Posterior vena cava (tissue), 2 donors: ENCODE results near the gene PSMG3. TPM values are rescaled to one million over a fixed set of nuclear protein-coding genes. Genes with fewer than 3 reads are reported as not detected.

ENCODE experiments used
- DNase-seq: peaks from one replicate; pipeline ENCODE4 v3.0.0-alpha.2; 2020; ENCODE audit warnings: low spot score
- intact Hi-C, 2 donors: fragments of 100-400 bp; cut with DNase I; formaldehyde crosslinking; loops; one replicate each; pipeline versions ENCODE4 v1.14.1 to v1.14.2; 2022 to 2023
- total RNA-seq, 2 donors: library from RNA; stranded (reverse); fragmentation: NEBNext Ultra II Directional; extraction: Animal tissue kit (Norgen Biotek cat#: 25700); gene quantifications; one replicate each; pipeline ENCODE4 v1.2.1, GENCODE V29; 2021
- donor health status: DM: yes; HTN: yes; CAD: no.
- donor health status: DM: yes; HTN: yes; CAD: no.

The PSMG3 gene
- total RNA-seq, 2 donors from 2014 or later, result 13.9 to 19.0 TPM

DNA sequence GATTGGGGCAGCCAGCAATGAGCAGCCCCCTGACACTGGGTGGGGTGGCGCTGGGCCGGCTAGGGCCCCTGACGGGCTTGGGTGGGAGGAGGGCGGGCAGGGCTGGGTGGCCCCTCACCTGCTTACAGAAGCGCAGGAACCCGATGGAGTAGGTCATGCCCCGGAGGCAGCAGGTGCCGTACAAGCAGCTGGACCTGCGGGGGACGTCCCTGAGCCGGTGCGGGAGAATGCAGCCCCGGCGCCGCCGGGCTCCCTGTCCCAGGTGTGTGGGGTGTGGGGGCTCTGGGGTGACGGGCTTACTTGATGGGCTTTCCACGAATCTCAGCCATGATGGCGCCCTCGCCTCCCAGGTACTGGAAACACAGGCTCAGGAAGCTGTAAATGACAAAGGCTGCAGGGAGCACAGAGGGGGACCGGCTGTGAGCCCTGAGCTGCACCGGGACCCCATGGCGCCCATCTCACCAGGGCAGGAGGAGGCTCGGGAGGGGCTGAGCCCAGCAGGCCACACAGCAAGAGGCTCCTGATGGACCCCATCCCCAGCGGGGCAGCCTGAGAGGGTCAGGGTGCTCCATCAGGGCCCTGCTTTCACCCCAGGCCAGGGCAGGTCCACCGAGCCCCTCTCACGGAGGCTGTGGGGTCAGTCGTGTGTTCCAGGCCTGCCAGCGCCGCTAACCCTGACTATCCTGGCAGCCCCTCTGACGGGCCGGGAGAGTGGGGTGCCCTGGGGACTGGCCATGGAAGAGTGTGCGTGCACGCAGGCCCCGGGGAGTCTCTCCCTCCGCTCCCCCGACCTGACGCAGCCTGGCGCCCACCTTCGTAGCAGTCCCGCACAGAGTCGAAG is 19.6 kb downstream of the PSMG3 start:
- intact Hi-C loops, result no loop called here
- no peak for DNase-seq

DNA sequence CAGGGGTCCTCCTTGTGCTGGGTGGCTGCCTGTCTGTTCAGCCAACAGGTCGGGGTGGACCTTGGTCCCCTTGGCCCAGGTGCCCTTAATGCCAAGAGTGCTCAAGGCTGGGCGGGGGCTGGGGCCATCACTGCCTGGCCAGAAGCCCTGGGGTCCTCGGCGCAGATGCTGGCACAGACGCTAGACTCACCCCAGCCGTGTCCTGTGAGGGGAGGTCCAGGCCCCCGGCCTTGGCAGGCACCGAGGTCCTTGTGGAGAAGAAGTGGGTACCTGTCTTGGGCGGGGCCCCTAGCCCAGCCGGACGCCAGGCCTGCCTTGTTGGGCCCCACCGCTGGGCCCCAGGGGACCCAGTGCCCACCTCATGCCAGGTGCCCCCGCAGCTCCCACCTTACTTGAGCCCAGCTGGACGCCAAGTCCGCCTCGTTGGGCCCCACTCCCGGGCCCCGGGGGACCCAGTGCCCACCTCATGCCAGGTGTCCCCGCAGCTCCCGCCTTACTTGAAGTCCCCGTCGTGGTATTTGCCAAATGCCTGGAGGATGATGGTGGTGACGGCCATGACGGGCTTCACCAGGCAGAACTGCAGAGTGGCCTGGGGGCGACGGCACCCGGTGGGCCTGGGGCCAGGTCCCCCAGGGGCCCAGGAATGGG is 20.4 kb downstream of the PSMG3 start:
- intact Hi-C loops, result no loop called here
- no peak for DNase-seq

DNA sequence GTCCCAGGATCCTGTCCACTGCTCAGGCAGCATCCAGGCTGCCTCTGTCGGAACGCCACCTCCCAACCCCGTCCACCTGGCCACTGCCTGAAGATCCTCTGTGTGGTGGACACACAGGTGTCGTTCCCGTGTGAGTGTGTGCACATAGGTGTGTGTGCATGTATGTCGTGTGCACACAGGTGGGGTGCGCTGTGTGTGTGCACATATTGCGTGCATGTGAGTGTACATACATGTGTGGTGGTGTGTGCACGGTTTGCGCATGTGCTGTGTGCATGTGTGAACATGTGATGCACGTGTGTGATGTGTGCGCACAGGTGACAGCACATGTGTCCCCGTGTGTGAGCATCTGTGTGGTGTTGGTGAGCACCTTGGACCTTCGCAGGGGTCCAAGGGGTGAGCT is 20.9 kb downstream of the PSMG3 start:
- DNase-seq, result no peak
- intact Hi-C loops, result no loop called here

GRCh38 chr7:1548438-1548831 is 21.4 kb downstream of the PSMG3 start:
- intact Hi-C loops, result no loop called here
- DNase-seq, result no peak

DNA sequence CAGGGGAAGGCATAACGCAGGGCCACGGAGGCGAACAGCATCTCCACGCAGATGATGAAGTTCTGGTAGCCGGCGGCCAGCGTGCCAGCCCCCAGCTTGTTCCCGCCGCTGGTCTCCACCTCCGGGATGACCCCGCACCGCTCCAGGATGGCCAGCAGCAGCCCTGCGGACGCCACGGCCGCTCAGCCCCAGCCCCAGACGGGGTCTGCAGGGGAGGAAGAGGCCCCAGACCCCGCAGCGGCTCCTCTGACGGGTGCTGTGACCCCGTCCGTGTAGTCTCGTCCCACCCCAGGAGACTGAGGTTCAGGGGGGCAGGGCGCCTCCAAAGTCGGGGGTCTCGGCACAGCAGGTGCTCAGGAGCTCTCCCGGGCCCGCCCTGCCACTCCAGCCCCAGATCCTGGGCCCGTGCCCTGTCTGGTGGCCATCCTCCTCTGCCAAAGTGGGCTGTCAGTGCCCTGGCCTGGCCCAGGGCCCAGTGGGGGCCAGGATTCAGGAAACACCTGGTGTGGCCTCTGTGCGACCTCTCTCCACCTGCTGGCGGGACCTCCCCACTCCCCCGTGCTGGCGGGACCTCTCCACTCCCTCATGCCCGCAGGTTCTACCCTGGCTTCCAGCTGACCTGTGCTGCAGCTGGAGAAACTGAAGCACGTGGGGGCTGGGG is 21.9 kb downstream of the PSMG3 start:
- intact Hi-C loops, result no loop called here
- no peak for DNase-seq

DNA sequence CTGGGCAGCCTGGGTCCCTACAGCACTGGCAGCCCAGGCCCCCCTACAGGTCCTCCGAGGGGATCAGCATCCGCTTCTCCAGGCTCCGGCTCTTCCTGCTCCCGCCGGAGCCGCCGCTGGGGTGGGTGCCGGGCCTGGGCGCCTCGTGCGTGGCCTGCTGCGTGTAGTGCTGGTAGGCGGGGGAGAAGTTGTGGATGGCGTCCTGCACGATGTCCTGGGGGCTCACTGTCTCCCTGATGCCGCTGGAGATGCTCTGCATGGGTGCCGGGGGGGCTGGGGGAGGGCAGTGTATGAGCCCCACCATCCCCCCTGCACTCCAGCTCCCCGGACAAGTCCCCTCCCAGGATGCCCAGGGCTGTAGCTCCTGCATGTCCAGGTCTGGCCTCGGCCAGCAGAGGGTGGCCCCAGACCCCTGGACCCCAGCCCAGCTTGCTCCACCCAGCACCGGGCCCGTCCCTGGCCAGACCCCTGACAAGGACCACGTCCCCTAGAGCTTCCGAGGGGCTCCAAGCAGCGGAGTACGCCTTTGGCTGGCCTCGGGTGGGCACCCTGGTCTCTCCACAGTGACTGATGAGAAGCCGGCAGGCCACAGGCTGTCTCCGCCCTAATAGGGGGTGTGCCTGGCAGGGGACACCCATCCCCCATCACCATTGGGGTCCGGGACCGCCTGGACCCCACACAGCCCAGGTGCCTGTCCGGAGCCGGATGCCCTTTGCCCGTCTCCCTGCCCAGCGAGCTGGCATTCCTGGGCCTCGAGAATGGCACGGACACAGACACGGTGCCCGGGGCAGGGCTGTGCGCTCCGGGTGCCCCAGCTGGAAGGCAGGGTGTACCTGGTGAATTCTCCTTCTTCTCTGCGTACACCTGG is 22.7 kb downstream of the PSMG3 start:
- DNase-seq, result no peak

DNA sequence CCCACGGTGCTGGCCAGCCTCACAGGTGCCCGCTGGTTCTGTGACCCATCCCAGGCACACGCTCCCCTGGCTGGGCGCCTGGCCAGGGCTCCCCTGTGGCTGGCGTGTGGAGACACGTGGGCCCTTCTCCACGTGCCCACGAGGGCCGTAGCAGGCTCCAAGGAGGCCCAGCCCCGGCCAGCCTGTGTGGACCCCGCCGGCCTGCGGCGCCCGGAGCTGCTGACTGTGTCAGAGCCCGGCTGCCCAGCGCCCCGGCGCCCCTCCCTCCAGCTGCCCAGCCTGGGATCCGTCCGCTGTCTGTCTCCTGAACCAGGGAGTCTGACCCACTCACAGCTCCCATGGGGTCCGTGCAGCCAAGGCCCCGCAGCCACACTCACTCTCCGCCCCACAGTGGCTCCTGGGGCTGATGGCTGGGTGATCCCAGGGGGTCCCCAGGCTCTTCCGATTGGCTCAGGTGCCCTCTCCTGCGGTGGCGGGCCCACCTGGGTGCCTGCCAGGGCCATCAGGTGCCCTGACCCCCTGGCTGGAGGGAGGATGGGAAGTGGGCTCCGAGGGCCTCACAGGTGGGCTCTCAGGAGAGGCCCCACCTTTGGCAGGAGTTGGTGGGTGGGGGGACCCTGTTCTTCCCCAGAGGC is 23.4 kb downstream of the PSMG3 start:
- intact Hi-C loops, result no loop called here
- no peak for DNase-seq

More for the DNA sequence above, 22.7 kb downstream of the PSMG3 start:
- intact Hi-C loops, result no loop called here

DNA sequence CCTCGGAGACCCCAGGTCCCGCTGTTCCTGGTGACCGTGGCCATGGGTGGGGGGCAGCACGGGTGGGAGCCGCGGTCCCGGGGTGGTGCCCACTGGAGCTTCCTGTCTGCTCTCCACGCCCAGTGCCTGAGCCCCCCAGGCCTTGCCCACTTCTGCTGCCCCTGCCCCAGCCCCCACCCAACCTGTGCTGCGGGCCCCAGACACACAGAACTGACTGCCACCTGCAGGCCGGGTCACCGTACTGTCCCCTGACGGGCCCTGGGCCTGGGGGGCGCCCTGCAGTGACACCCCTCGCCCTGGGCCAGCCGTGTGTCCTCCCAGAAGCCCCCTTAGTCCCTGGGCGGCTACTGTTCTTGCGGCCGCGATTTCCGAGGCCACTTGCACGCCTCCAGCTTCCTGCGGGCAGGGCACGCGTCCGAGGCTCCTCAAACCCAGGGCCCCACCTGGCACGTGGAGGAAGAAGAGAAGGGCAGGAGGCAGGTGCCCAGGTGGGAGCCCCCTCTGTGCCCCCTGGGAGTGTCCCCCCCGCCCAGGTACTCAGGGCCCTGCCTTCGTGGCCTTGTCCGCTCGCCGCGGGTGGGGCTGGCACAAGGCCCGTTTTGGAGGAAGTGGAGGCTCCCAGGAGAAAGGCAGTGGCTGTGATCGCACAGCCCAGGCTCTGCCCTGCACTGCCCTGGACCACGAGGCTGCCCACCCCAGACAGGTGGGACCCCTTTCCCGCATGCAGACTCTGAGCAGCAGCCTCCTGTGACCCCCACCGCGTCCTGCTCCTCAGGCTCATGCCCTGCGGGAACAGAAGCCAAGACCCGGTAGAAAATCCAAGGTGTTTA is 24.2 kb downstream of the PSMG3 start:
- intact Hi-C loops, result no loop called here
- no peak for DNase-seq

GRCh38 chr7:1544896-1545416 is 24.9 kb downstream of the PSMG3 start:
- DNase-seq, result no peak
- intact Hi-C loops, result no loop called here

GRCh38 chr7:1544178-1544895 is 25.5 kb downstream of the PSMG3 start:
- peak; percentile 82 for DNase-seq
- intact Hi-C loops, result no loop called here

DNA sequence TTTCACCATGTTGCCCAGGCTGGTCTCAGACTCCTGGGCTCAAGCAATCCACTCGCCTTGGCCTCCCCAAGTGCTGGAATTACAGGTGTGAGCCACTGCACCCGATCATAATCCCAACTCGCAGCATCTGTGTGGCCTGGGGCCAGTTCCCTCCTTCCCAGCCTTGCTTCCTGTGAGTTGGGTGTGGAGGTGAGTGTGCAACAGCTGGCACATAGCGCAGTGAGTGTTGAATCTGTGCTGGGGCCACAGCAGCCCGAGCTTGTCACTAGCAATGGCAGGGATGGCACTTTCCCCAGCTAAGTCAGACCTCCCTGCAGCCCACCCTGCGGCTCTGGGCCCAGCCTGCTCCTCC is 26.0 kb downstream of the PSMG3 start:
- DNase-seq, result no peak

GRCh38 chr7:1542841-1543747 is 26.7 kb downstream of the PSMG3 start:
- intact Hi-C loops, result no loop called here
- peak; percentile 78 for DNase-seq

More for the DNA sequence above, 26.0 kb downstream of the PSMG3 start:
- intact Hi-C loops, result no loop called here

DNA sequence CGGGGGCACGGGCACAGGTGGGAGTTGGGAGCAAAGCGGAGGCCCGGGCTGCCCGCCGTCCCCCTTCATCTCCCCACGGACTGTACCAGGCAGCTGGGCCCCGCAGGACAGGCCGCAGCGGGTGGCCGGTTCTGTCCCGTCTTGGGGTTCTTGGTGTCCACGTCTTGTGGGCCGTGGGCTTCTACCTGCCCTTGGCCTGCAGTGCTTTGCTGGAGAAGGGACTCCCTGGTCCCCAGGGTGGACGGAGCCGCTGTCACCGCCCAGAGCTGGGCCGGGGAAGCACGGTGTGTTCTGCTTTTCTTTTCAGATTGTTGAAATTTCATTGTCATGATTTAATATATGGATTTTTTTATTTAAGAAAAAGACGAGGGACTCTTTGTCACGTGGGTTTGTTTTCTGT is 27.5 kb downstream of the PSMG3 start:
- intact Hi-C loops, result no loop called here
- no peak for DNase-seq

- intact Hi-C loops, result no loop called here
- DNase-seq, result no peak
Observed at GRCh38 chr7:1541431-1542162, 28.2 kb downstream of the PSMG3 start.

DNA sequence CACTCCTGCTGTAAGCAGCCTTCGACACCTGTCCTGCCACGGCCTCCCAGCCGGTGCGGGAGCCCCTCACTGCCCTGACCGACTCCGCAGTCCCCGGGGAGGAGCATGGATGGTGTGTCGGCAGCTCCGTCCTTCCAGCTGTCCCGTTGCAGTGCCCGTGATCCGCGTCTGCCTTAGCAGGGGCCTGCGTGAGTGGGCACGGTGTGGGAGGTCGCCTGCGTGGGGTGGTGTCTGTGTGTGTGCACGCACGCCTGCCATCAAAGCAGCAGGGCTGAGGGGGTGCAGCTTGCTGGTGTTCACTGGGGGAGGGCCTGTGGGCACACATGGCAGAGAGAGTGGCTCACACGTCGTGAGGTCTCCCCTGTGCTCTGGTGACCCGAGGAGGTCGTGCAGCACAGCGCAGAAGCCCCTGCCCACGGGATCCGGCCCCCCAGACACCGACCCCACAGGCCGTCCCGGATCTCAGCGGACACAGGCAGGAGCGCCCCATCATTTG is 29.0 kb downstream of the PSMG3 start:
- intact Hi-C loops, result no loop called here
- no peak for DNase-seq
